ENCODE results near the gene ZNHIT2. TPM values are rescaled to one million over a fixed set of nuclear protein-coding genes. Genes with fewer than 3 reads are reported as not detected.

Gene ZNHIT2
- total RNA-seq, 4 donors from 2014 or later: 10.3 to 30.7 (median 24.1) TPM

- H3K36me3 ChIP-seq: peaks cover 0 to 71% of the 10 kb centered on the region in 2 donors
- DNase-seq: no peak
- peaks cover 18 to 24% of the 10 kb centered on the region in 2 donors for H3K4me1 ChIP-seq
- no peaks in the 10 kb centered on the region for H3K9me3 ChIP-seq
- intact Hi-C loops (cut with DNase I; ENCODE audit: low total_unique reads): no loop called here
- no peak overlapping the region for H3K27ac ChIP-seq
- TF ChIP-seq POLR2A (IDR thresholded peaks at IDR 0.05): no peak
- no peak for TF ChIP-seq CTCF (IDR thresholded peaks at IDR 0.05 in 4 of 5, conservative IDR thresholded peaks at IDR 0.05 in 1 of 5)
- no peaks in the 10 kb centered on the region for H3K27me3 ChIP-seq
- in situ Hi-C loops (cut with MboI; ENCODE audit: low sequenced_read_pairs in 4 of 4): no loop called here
- no peak for ATAC-seq
- no peak overlapping the region for H3K4me3 ChIP-seq
Measured at GRCh38 chr11:65125197-65126056, 7.9 kb upstream of the ZNHIT2 start.

- intact Hi-C loops (cut with DNase I; ENCODE audit: low total_unique reads): no loop called here
- in situ Hi-C loops (cut with MboI; ENCODE audit: low sequenced_read_pairs in 4 of 4): no loop called here
- H3K9me3 ChIP-seq: no peaks in the 10 kb centered on the region
- peaks cover 0 to 71% of the 10 kb centered on the region in 2 donors for H3K36me3 ChIP-seq
- no peaks in the 10 kb centered on the region for H3K27me3 ChIP-seq
- no peak overlapping the region for H3K4me3 ChIP-seq
- peaks cover 18 to 24% of the 10 kb centered on the region in 2 donors for H3K4me1 ChIP-seq
- no peak for TF ChIP-seq CTCF (IDR thresholded peaks at IDR 0.05 in 4 of 5, conservative IDR thresholded peaks at IDR 0.05 in 1 of 5)
- no peak for TF ChIP-seq POLR2A (IDR thresholded peaks at IDR 0.05)
- no peak overlapping the region for H3K27ac ChIP-seq
- no peak for ATAC-seq
- no peak for DNase-seq
Measured at GRCh38 chr11:65124480-65125196, 7.1 kb upstream of the ZNHIT2 start.

GRCh38 chr11:65121865-65122696 is 4.6 kb upstream of the ZNHIT2 start, which contains the start of the genes FAU and MRPL49:
FAU (minus strand) TSS chr11:65122134; CDS start chr11:65121813, 321 bp downstream.
MRPL49 (plus strand) TSS chr11:65122321; CDS start chr11:65122347, 26 bp downstream.
- TF ChIP-seq POLR2A (IDR thresholded peaks at IDR 0.05) (peak; percentile 91 to 95), CTCF (IDR thresholded peaks at IDR 0.05 in 4 of 5, conservative IDR thresholded peaks at IDR 0.05 in 1 of 5) (peak in 1 of 5 experiments; percentile 20)
- peak; percentile 81 to 84 for ATAC-seq
- in situ Hi-C loops (cut with MboI; ENCODE audit: low sequenced_read_pairs in 4 of 4) (no loop called here), intact Hi-C loops (cut with DNase I; ENCODE audit: low total_unique reads) (loop anchor here (1.0 kb wide), 3 partner anchors 12 to 108 kb away; partner anchors contain the start of genes ARL2, CDCA5, SYVN1 and ZFPL1)
- peak; percentile 98 for DNase-seq
- Histone ChIP-seq H3K4me3 (peak within 1 kb of the TSS; percentile 79 to 97 (median 90)), H3K27ac (peak within 1 kb of the TSS; percentile 87 to 98 (median 92)), H3K9me3 (no peaks in the 10 kb centered on the region), H3K4me1 (peaks cover 21 to 31% of the 10 kb centered on the region in 2 donors), H3K36me3 (peaks cover 0 to 59% of the 10 kb centered on the region in 2 donors), H3K27me3 (no peaks in the 10 kb centered on the region)

- peak overlapping the region; percentile 79 to 97 (median 90) for H3K4me3 ChIP-seq
- peaks cover 0 to 53% of the 10 kb centered on the region in 2 donors for H3K36me3 ChIP-seq
- no peaks in the 10 kb centered on the region for H3K9me3 ChIP-seq
- in situ Hi-C loops (cut with MboI; ENCODE audit: low sequenced_read_pairs in 4 of 4) (no loop called here), intact Hi-C loops (cut with DNase I; ENCODE audit: low total_unique reads) (no loop called here)
- no peak for TF ChIP-seq CTCF (IDR thresholded peaks at IDR 0.05 in 4 of 5, conservative IDR thresholded peaks at IDR 0.05 in 1 of 5)
- TF ChIP-seq POLR2A (IDR thresholded peaks at IDR 0.05): no peak
- H3K27ac ChIP-seq: peak overlapping the region; percentile 87 to 98 (median 92)
- no peaks in the 10 kb centered on the region for H3K27me3 ChIP-seq
- DNase-seq (no peak), ATAC-seq (no peak)
- peaks cover 25 to 36% of the 10 kb centered on the region in 2 donors for H3K4me1 ChIP-seq
Measured at GRCh38 chr11:65121447-65121864, 4.0 kb upstream of the ZNHIT2 start.

All from gastrocnemius medialis (tissue), 4 donors.